NB4 (cell line): ENCODE measurements around the gene ASPDH.

Experiments used
- MYC ChIP-seq: IDR thresholded peaks from 2 replicates; pipeline ENCODE4 v1.6.1; 2011; ENCODE audit warnings: low read depth, low read length
- POLR2A ChIP-seq: IDR thresholded peaks from 2 replicates; pipeline ENCODE4 v1.6.1; 2011; ENCODE audit warnings: mild to moderate bottlenecking; ENCODE audit not compliant: insufficient read length; ENCODE audit errors: extremely low read depth
- TF ChIP-seq, protein P1 (sequence below): IDR thresholded peaks from one replicate; pipeline ENCODE4 v1.5.1; 2012; ENCODE audit warnings: low read depth, low read length
- TF ChIP-seq, protein P2 (sequence below): IDR thresholded peaks from 2 replicates; pipeline ENCODE4 v1.6.1; 2011; ENCODE audit warnings: low read depth, low read length

DNA sequence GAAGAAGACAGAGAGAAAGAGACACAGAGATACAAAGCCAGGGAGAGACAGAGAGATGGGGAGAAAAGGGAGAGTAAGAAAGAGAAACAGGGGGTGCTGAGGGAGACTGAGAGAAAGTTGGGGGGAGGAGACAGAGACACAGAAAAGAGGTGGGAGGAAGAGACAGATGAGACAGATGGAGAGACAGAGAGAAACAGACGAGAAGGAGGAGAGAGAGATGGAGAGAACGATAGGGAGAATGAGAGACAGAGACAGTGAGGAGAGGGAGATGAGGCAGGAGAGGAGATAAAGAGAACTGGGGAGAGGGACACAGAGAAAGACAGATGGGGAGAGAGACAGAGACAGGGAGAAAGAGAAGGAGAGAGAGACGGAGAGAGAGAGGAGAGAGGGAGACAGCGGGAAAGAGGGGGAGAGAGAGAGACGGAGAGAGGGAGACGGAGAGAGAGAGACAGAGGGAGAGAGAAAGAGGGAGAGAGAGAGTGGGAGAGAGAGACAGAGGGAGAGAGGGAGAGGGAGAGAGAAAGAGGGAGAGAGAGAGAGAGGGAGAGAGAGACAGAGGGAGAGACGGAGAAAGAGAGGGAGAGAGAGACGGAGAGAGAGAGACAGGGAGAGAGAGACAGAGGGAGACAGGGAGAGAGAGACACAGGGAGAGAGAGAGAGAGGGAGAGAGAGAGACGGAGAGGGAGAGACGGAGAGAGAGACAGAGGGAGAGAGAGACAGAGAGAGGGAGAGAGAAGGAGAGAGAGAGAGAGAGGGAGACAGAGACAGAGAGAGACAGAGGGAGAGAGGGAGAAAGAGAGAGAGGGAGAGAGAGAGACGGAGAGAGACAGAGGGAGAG is 15.3 kb downstream of the ASPDH start:
- TF ChIP-seq POLR2A (no peak), MYC (no peak)
- TF ChIP-seq, protein P1, sequence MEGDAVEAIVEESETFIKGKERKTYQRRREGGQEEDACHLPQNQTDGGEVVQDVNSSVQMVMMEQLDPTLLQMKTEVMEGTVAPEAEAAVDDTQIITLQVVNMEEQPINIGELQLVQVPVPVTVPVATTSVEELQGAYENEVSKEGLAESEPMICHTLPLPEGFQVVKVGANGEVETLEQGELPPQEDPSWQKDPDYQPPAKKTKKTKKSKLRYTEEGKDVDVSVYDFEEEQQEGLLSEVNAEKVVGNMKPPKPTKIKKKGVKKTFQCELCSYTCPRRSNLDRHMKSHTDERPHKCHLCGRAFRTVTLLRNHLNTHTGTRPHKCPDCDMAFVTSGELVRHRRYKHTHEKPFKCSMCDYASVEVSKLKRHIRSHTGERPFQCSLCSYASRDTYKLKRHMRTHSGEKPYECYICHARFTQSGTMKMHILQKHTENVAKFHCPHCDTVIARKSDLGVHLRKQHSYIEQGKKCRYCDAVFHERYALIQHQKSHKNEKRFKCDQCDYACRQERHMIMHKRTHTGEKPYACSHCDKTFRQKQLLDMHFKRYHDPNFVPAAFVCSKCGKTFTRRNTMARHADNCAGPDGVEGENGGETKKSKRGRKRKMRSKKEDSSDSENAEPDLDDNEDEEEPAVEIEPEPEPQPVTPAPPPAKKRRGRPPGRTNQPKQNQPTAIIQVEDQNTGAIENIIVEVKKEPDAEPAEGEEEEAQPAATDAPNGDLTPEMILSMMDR, result no peak
- TF ChIP-seq, protein P2, sequence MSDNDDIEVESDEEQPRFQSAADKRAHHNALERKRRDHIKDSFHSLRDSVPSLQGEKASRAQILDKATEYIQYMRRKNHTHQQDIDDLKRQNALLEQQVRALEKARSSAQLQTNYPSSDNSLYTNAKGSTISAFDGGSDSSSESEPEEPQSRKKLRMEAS, result no peak
